ENCODE measurements around the gene C3orf20. TPM values are rescaled to one million over a fixed set of nuclear protein-coding genes. Genes with fewer than 3 reads are reported as not detected.
"Not testable (repeated sequence)": the region's sequence is repeated elsewhere in the genome, so short reads cannot be mapped to it uniquely, and the experiment has no call there.

Gene C3orf20
- total and polyA plus RNA-seq, 2 of the 4 experiments (the other 2 are of a cell fraction): not detected

GRCh38 chr3:14808502-14809266 is 133.7 kb downstream of the C3orf20 start:
- no peak overlapping the region for H3K4me2 ChIP-seq (ENCODE audit: low read depth, low read length)
- ATAC-seq (ENCODE audit: low read depth) (no peak), DNase-seq (no peak)
- ChIA-PET POLR2A (ENCODE audit: unreplicated experiment) (no interaction called here), CTCF (no interaction called here)
- no peaks in the 10 kb centered on the region for H3K4me1 ChIP-seq (ENCODE audit: control insufficient read depth, insufficient read depth, low read length)
- H3K27ac ChIP-seq (ENCODE audit: insufficient read depth, low read length): no peak overlapping the region
- 52% methylated on average over 4 of the region's 5 CpGs; no CpG with 5 or more reads in 1 of the 2 experiments for WGBS, 2 experiments (ENCODE audit: extremely low coverage in 2 of 2, insufficient read length in 1 of 2)
- BruUV-seq (replicated peaks): no TSS peak
- no peak overlapping the region for H3K9ac ChIP-seq (ENCODE audit: low read depth, low read length)
- peaks cover 44% of the 10 kb centered on the region for H3K27me3 ChIP-seq (ENCODE audit: control insufficient read depth, insufficient read depth, low read length)
- no peaks in the 10 kb centered on the region for H4K20me1 ChIP-seq (ENCODE audit: insufficient read depth, low read length)
- in situ Hi-C loops (cut with MboI; ENCODE audit: low sequenced_read_pairs): no loop called here
- no peak overlapping the region for H3K4me3 ChIP-seq (ENCODE audit: insufficient read depth, low read depth, low read length)
- no peak overlapping the region for H2AK5ac ChIP-seq (ENCODE audit: low read depth, low read length)
- no peak overlapping the region for H3K4ac ChIP-seq (ENCODE audit: low read depth, low read length)
- H3K9me1 ChIP-seq (ENCODE audit: insufficient read depth, low read length): no peaks in the 10 kb centered on the region
- H2BK20ac ChIP-seq (ENCODE audit: low read depth, low read length): no peak overlapping the region
- no peak overlapping the region for H3K23ac ChIP-seq (ENCODE audit: low read depth, low read length)
- no peaks in the 10 kb centered on the region for H3K36me3 ChIP-seq (ENCODE audit: control insufficient read depth, insufficient read depth, low read length)
- intact Hi-C loops (cut with micrococcal nuclease): no loop called here
- no peak overlapping the region for H3K14ac ChIP-seq (replicated peaks; ENCODE audit: low read depth, low read length)
- H4K91ac ChIP-seq (ENCODE audit: insufficient read depth, low read depth, low read length): no peak overlapping the region
- no peak overlapping the region for H4K8ac ChIP-seq (ENCODE audit: low read depth in 2 of 2, low read length in 2 of 2)
- H2BK5ac ChIP-seq (ENCODE audit: low read depth, low read length, poor library complexity, severe bottlenecking): no peak overlapping the region
- no peak overlapping the region for H2AK9ac ChIP-seq (replicated peaks; ENCODE audit: low read depth, low read length, poor library complexity)
- no peak overlapping the region for H3K18ac ChIP-seq (ENCODE audit: low read depth, low read length)
- H3K79me1 ChIP-seq (ENCODE audit: low read depth in 1 of 2, low read length in 2 of 2): no peaks in the 10 kb centered on the region
- no peak for TF ChIP-seq MAZ (IDR thresholded peaks at IDR 0.05; ENCODE audit: borderline replicate concordance, low read depth, low read length)
- no peak for TF ChIP-seq POLR2A (IDR thresholded peaks at IDR 0.05; ENCODE audit: low read depth, low read length)
- no peak for TF ChIP-seq NFE2L2 (IDR thresholded peaks at IDR 0.05; ENCODE audit: low read depth, low read length)
- no peak for TF ChIP-seq RCOR1 (IDR thresholded peaks at IDR 0.05; ENCODE audit: insufficient replicate concordance, low read length)
- TF ChIP-seq RAD21 (IDR thresholded peaks at IDR 0.05; ENCODE audit: low read length): no peak
- no peak for TF ChIP-seq ELK1 (IDR thresholded peaks at IDR 0.05; ENCODE audit: borderline replicate concordance, low read depth, low read length)
- TF ChIP-seq SMC3 (IDR thresholded peaks at IDR 0.05; ENCODE audit: low read depth, low read length): no peak
- H2BK15ac ChIP-seq (ENCODE audit: low read depth, low read length): no peak overlapping the region
- no peak overlapping the region for H2AFZ ChIP-seq (replicated peaks; ENCODE audit: low read length, poor library complexity)
- no peak overlapping the region for H2BK120ac ChIP-seq (ENCODE audit: low read depth, low read length)
- no peaks in the 10 kb centered on the region for H3K9me3 ChIP-seq (ENCODE audit: control insufficient read depth, insufficient read depth, low read length)
- dilution Hi-C loops (cut with HindIII; ENCODE audit: low sequenced_read_pairs, unreplicated experiment): no loop called here
- H3K56ac ChIP-seq (ENCODE audit: extremely low read depth, insufficient read depth, low read length): no peak overlapping the region
- H4K5ac ChIP-seq (ENCODE audit: low read depth, low read length): no peak overlapping the region

- H3K4me2 ChIP-seq (ENCODE audit: low read depth, low read length); H3K36me3 ChIP-seq (ENCODE audit: control insufficient read depth, insufficient read depth, low read length); H2BK120ac ChIP-seq (ENCODE audit: low read depth, low read length); H3K4me3 ChIP-seq (ENCODE audit: insufficient read depth, low read depth, low read length); H2BK20ac ChIP-seq (ENCODE audit: low read depth, low read length); H3K23ac ChIP-seq (ENCODE audit: low read depth, low read length); H3K9me1 ChIP-seq (ENCODE audit: insufficient read depth, low read length); H3K56ac ChIP-seq (ENCODE audit: extremely low read depth, insufficient read depth, low read length); H2BK5ac ChIP-seq (ENCODE audit: low read depth, low read length, poor library complexity, severe bottlenecking); H3K4ac ChIP-seq (ENCODE audit: low read depth, low read length); H4K20me1 ChIP-seq (ENCODE audit: insufficient read depth, low read length); in situ Hi-C loops (cut with MboI; ENCODE audit: low sequenced_read_pairs); H3K4me1 ChIP-seq (ENCODE audit: control insufficient read depth, insufficient read depth, low read length); H4K8ac ChIP-seq (ENCODE audit: low read depth in 2 of 2, low read length in 2 of 2); H2AFZ ChIP-seq (replicated peaks; ENCODE audit: low read length, poor library complexity); H3K9me3 ChIP-seq (ENCODE audit: control insufficient read depth, insufficient read depth, low read length); H3K9ac ChIP-seq (ENCODE audit: low read depth, low read length); H2BK15ac ChIP-seq (ENCODE audit: low read depth, low read length); intact Hi-C loops (cut with micrococcal nuclease); H4K91ac ChIP-seq (ENCODE audit: insufficient read depth, low read depth, low read length); CTCF ChIA-PET; dilution Hi-C loops (cut with HindIII; ENCODE audit: low sequenced_read_pairs, unreplicated experiment); H2AK9ac ChIP-seq (replicated peaks; ENCODE audit: low read depth, low read length, poor library complexity); DNase-seq; H4K5ac ChIP-seq (ENCODE audit: low read depth, low read length); POLR2A ChIA-PET (ENCODE audit: unreplicated experiment); H3K79me1 ChIP-seq (ENCODE audit: low read depth in 1 of 2, low read length in 2 of 2); ATAC-seq (ENCODE audit: low read depth); H2AK5ac ChIP-seq (ENCODE audit: low read depth, low read length); H3K27ac ChIP-seq (ENCODE audit: insufficient read depth, low read length); H3K14ac ChIP-seq (replicated peaks; ENCODE audit: low read depth, low read length); H3K18ac ChIP-seq (ENCODE audit: low read depth, low read length); BruUV-seq (replicated peaks): not testable (repeated sequence)
- WGBS, 2 experiments (ENCODE audit: extremely low coverage in 2 of 2, insufficient read length in 1 of 2): no CpG with 5 or more reads among the region's 9 CpGs
- H3K27me3 ChIP-seq (ENCODE audit: control insufficient read depth, insufficient read depth, low read length): peaks cover 41% of the 10 kb centered on the region
Measured at GRCh38 chr3:14809611-14810010, 134.7 kb downstream of the C3orf20 start.
